Right atrium auricular region (tissue), 2 donors: Measurements from ENCODE around the gene SSBP3. TPM values are rescaled to one million over a fixed set of nuclear protein-coding genes. Genes with fewer than 3 reads are reported as not detected.

Experiments
- DNase-seq: peaks from one replicate; pipeline ENCODE4 v3.0.0-alpha.2; 2019; ENCODE audit warnings: low spot score
- H3K27ac ChIP-seq, 2 donors: fragments of 200-600 bp; sonication (generic); 1 replicate in 1 of 2; 2 replicates in 1 of 2; pipeline ENCODE4 v1.5.1; 2016 to 2019
- H3K27me3 ChIP-seq, 2 donors: fragments of 200-600 bp; sonication (generic); one replicate each; pipeline versions ENCODE4 v1.5.1 to v1.6.0; 2017 to 2019
- H3K36me3 ChIP-seq: fragments of 200-600 bp; sonication (generic); one replicate; pipeline ENCODE4 v1.5.1; 2016
- H3K4me1 ChIP-seq, 2 donors: fragments of 200-600 bp; sonication (generic); one replicate each; pipeline versions ENCODE4 v1.5.1 to v1.6.0; 2017 to 2019
- H3K4me3 ChIP-seq, 2 donors: fragments of 200-600 bp; sonication (generic); 1 replicate in 1 of 2; 2 replicates in 1 of 2; pipeline ENCODE4 v1.5.1; 2017 to 2019; ENCODE audit warnings: mild to moderate bottlenecking in 1 of 2, moderate library complexity in 1 of 2
- H3K9me3 ChIP-seq, 2 donors: fragments of 200-600 bp; sonication (generic); one replicate each; pipeline ENCODE4 v1.5.1; 2019
- total RNA-seq, 2 donors: library from RNA; depleted of rRNA; stranded (reverse); fragments of >200 nt; gene quantifications; one replicate each; pipeline ENCODE4 v1.1.0, GENCODE V29; 2016
- TF ChIP-seq, protein P1 (sequence below), 2 donors: fragments of 200-600 bp; sonication (generic); IDR thresholded peaks; one replicate each; pipeline ENCODE4 v1.5.1; 2019; ENCODE audit warnings: antibody characterized with exemption in 2 of 2

The SSBP3 gene
- total RNA-seq, 2 donors from 2014 or later: 15.2 to 16.6 TPM

DNA sequence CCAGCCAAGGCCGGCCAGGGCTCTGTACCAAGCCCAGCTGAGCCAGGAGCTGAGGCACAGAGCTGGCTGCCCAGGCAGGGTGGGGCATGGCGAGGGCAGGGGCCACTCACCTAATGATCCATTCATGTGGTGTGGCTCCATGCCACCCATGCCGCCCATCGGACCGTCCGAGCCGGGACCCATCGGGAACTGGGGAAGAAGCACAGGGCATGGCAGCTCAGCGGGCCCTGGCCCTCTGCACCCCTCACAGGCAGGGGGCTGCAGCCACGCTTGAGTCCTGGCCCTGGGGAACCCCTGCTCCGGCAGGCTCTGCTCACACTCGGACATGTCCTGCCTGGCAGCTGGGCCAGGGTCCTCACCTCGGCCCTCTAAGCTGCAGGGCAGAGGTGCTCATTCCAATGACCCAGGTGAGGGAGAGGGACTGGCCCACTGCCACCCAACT lies 177.5 kb downstream of the SSBP3 start:
- H3K36me3 ChIP-seq: no peaks in the 10 kb centered on the region
- no peak overlapping the region for H3K27ac ChIP-seq
- peaks cover 0 to 19% of the 10 kb centered on the region in 2 donors for H3K4me1 ChIP-seq
- H3K4me3 ChIP-seq: no peak overlapping the region
- no peaks in the 10 kb centered on the region for H3K27me3 ChIP-seq
- H3K9me3 ChIP-seq: no peaks in the 10 kb centered on the region
- TF ChIP-seq, protein P1, sequence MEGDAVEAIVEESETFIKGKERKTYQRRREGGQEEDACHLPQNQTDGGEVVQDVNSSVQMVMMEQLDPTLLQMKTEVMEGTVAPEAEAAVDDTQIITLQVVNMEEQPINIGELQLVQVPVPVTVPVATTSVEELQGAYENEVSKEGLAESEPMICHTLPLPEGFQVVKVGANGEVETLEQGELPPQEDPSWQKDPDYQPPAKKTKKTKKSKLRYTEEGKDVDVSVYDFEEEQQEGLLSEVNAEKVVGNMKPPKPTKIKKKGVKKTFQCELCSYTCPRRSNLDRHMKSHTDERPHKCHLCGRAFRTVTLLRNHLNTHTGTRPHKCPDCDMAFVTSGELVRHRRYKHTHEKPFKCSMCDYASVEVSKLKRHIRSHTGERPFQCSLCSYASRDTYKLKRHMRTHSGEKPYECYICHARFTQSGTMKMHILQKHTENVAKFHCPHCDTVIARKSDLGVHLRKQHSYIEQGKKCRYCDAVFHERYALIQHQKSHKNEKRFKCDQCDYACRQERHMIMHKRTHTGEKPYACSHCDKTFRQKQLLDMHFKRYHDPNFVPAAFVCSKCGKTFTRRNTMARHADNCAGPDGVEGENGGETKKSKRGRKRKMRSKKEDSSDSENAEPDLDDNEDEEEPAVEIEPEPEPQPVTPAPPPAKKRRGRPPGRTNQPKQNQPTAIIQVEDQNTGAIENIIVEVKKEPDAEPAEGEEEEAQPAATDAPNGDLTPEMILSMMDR (IDR thresholded peaks at IDR 0.05): no peak
- no peak for DNase-seq

DNA sequence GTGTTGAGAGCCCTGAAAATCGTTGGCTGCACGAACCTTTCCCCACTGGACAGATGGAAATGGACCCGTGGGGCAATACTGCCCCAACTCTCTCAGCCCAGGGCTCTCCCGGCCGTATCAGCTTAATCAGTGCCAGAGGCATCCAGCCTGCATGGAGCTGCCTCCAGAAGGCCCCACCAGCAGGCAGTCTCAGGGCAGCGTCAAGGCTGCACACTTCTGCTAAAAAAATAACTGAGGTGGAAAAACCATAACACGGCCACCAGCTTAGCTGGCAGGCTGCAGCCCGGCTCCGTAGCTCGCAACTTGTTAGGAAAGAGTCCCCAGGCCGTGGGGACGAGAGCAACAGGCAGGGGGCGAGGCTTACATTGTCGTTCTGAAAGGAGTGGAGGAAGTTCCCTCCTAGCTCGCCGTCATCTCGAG lies 178.3 kb downstream of the SSBP3 start:
- TF ChIP-seq, protein P1 (IDR thresholded peaks at IDR 0.05): no peak
- Histone ChIP-seq H3K36me3 (no peaks in the 10 kb centered on the region), H3K9me3 (no peaks in the 10 kb centered on the region), H3K4me1 (peaks cover 0 to 19% of the 10 kb centered on the region in 2 donors), H3K27ac (no peak overlapping the region), H3K4me3 (no peak overlapping the region), H3K27me3 (no peaks in the 10 kb centered on the region)
- DNase-seq: no peak

DNA sequence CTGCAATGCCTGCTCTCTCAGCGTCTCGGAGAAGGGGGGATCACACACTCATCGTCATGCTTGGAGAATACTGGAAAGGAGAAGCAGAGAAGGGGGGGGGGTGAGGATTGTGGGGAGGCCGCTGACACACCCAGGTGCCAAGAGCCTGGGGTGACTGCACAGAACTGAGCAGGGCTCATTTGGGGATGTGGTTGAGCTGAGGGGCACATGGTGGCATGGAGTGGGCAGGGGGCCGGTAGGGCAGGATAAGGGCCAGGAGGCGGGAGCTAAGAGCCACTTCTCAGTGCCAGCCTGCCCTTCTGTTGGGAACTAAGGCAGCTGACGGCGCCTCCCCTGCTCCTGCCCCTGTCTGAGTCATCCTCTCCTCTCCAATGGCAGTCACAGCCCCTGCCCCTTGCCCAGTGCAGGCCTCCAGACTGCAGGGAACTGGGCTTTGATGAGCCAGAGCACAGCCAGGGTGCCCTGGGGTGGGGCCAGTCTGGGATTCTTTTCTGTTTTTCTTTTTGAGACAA lies 179.0 kb downstream of the SSBP3 start:
- H3K36me3 ChIP-seq: no peaks in the 10 kb centered on the region
- peaks cover 0 to 19% of the 10 kb centered on the region in 2 donors for H3K4me1 ChIP-seq
- H3K27me3 ChIP-seq: no peaks in the 10 kb centered on the region
- no peak overlapping the region for H3K27ac ChIP-seq
- H3K4me3 ChIP-seq: no peak overlapping the region
- TF ChIP-seq, protein P1 (IDR thresholded peaks at IDR 0.05): no peak
- no peak for DNase-seq
- no peaks in the 10 kb centered on the region for H3K9me3 ChIP-seq

DNA sequence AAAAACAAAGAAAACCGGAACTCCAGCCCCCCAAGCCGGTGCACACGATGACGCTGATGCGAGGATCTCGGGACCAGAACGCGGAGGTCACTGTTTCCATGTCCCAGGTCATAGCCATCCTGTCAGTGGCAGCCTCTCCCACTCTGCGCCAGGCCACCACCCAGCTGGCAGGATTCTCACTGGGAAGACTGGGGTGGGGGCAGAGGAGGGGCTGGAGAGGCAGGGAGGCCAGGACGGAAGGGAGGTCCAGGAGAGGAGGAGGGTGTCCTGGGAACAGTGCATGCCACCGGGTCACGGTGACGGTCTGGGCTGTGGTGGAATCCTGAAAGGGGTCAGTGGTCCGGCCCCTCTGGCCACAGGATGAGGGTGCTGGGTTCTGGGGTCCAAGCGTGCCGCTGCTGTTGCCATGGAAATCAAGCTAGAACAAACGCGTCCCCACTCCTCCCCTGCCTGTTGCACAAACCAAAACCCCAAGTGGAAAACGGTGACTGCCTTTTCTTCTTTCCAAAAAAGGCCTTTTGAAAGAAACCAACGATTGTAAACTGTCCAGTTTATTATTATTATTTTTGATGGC lies 180.1 kb downstream of the SSBP3 start:
- TF ChIP-seq, protein P1 (IDR thresholded peaks at IDR 0.05): no peak
- no peak overlapping the region for H3K27ac ChIP-seq
- H3K4me3 ChIP-seq: no peak overlapping the region
- H3K9me3 ChIP-seq: no peaks in the 10 kb centered on the region
- no peak for DNase-seq
- no peaks in the 10 kb centered on the region for H3K27me3 ChIP-seq
- H3K4me1 ChIP-seq: peaks cover 0 to 19% of the 10 kb centered on the region in 2 donors
- no peaks in the 10 kb centered on the region for H3K36me3 ChIP-seq

DNA sequence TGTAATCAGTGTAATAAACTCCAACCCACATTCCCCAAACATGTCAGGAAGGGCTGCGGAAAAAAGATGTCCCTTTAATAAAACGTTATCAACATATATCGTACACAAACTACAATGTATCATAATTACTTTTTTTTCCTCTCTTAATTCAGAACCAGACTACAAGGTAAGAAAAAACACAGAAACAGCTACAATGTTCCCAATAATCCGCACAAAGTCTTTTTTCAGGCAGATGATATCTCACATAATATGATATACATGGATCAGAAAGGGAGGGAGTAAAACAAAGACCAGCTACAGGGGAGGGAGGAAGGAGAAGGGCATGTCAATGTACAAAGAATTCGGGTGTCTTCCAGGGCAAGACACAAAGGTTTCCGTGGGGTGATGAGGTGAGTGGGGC lies 180.8 kb downstream of the SSBP3 start:
- Histone ChIP-seq H3K4me3 (no peak overlapping the region), H3K9me3 (no peaks in the 10 kb centered on the region), H3K4me1 (peaks cover 0 to 24% of the 10 kb centered on the region in 2 donors), H3K36me3 (no peaks in the 10 kb centered on the region), H3K27ac (no peak overlapping the region), H3K27me3 (no peaks in the 10 kb centered on the region)
- no peak for DNase-seq
- TF ChIP-seq, protein P1 (IDR thresholded peaks at IDR 0.05): no peak

DNA sequence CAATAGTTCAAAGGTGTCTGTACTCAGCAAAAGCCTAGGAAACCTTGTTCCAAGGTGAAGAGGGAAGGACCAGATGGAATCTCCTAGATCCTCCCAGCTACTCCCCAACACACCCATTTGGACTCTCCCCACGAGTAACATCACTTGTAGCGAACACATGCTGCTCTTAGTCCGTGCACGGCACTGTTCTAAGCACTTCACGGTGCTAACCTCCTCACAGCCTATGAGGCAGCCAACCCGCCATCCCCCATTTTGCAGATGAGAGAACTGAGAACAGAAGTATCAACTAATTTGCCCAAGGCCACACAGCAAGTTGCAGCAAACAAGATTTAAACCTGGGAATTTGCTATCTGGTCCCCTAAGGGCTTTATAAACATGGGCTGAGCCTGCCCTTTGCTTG lies 182.0 kb downstream of the SSBP3 start:
- DNase-seq: no peak
- H3K27ac ChIP-seq: no peak overlapping the region
- no peaks in the 10 kb centered on the region for H3K36me3 ChIP-seq
- H3K4me3 ChIP-seq: no peak overlapping the region
- H3K4me1 ChIP-seq: peaks cover 0 to 28% of the 10 kb centered on the region in 2 donors
- no peaks in the 10 kb centered on the region for H3K27me3 ChIP-seq
- TF ChIP-seq, protein P1 (IDR thresholded peaks at IDR 0.05): no peak
- no peaks in the 10 kb centered on the region for H3K9me3 ChIP-seq
